Tibial nerve (tissue), 4 donors: ENCODE data around the gene FICD.

Experiments used
- CTCF ChIP-seq, 5 experiments: fragments of 200-600 bp in 3 of 5; fragments of 450-650 bp in 2 of 5; sonication (generic) in 3 of 5; IDR thresholded peaks; one replicate each; pipeline ENCODE4 v1.5.1; 2016 to 2019; ENCODE audit warnings: antibody characterized with exemption in 5 of 5, mild to moderate bottlenecking in 3 of 5, moderate library complexity in 2 of 5
- EP300 ChIP-seq, 2 donors: sonication (generic); formaldehyde crosslinking; IDR thresholded peaks; one replicate each; pipeline ENCODE4 v1.6.1; 2017; ENCODE audit warnings: antibody characterized with exemption in 2 of 2, mild to moderate bottlenecking in 1 of 2
- POLR2A ChIP-seq, 2 donors: fragments of 450-650 bp; IDR thresholded peaks; one replicate each; pipeline ENCODE4 v1.6.1; 2017; ENCODE audit warnings: antibody characterized with exemption in 2 of 2, mild to moderate bottlenecking in 2 of 2, moderate library complexity in 2 of 2

- peak in 2 of 5 experiments; percentile 14 to 16 for TF ChIP-seq CTCF (IDR thresholded peaks at IDR 0.05)
- TF ChIP-seq POLR2A (IDR thresholded peaks at IDR 0.05): peak in 1 of 2 donors; percentile 23
- peak; percentile 80 to 93 for TF ChIP-seq EP300 (IDR thresholded peaks at IDR 0.05)
These were observed at the start of gene FICD for GRCh38 chr12:108514973-108515814.
